WTC11 (cell line): ENCODE data around the gene CUTA. TPM values are rescaled to one million over a fixed set of nuclear protein-coding genes. Genes with fewer than 3 reads are reported as not detected.

Experiments
- ATAC-seq: fragments of 200-7000 bp; cut with Tn5 transposase; 2 replicates; pipeline ENCODE4 v1.10.0; 2021; ENCODE audit warnings: mild to moderate bottlenecking, moderate library complexity
- CTCF ChIA-PET: fragments of 300-600 bp; sonication (Branson Sonifier 250); formaldehyde crosslinking; loops from one replicate; lab custom pipeline; 2021; ENCODE audit warnings: antibody characterized with exemption; lab: Charles Lee
- POLR2A ChIA-PET: fragments of 350-600 bp; sonication (Branson Sonifier 250); formaldehyde crosslinking; loops from one replicate; lab custom pipeline; 2021; ENCODE audit warnings: antibody characterized with exemption; lab: Charles Lee
- DNase-seq: peaks from one replicate; pipeline ENCODE4 v3.0.0; 2021; ENCODE audit warnings: low spot score
- H3K27ac Mint-ChIP-seq: 2 replicates; pipeline ENCODE4 v1.8.0; 2021; ENCODE audit warnings: mixed read lengths
- H3K27me3 Mint-ChIP-seq: 2 replicates; pipeline ENCODE4 v1.8.0; 2021; ENCODE audit warnings: low read depth, mild to moderate bottlenecking, moderate library complexity, mixed read lengths
- H3K36me3 Mint-ChIP-seq: 2 replicates; pipeline ENCODE4 v1.8.0; 2021; ENCODE audit warnings: mixed read lengths
- H3K4me1 Mint-ChIP-seq: 2 replicates; pipeline ENCODE4 v1.8.0; 2022; ENCODE audit warnings: mixed read lengths
- H3K4me3 Mint-ChIP-seq: 2 replicates; pipeline ENCODE4 v1.8.0; 2021; ENCODE audit warnings: mild to moderate bottlenecking, moderate library complexity, mixed read lengths
- H3K9me3 Mint-ChIP-seq: 2 replicates; pipeline ENCODE4 v1.8.0; 2021; ENCODE audit warnings: mixed read lengths
- CREM ChIP-seq: sonication (generic); formaldehyde crosslinking; IDR thresholded peaks from 2 replicates; pipeline ENCODE4 v1.8.1; 2022; ENCODE audit warnings: mild to moderate bottlenecking, missing genetic modification reagents, moderate library complexity
- CTCF ChIP-seq: fragments of 200-600 bp; IDR thresholded peaks from 2 replicates; pipeline ENCODE4 v1.8.0; 2022; ENCODE audit warnings: antibody characterized with exemption
- E2F4 ChIP-seq: sonication (generic); formaldehyde crosslinking; IDR thresholded peaks from 2 replicates; pipeline ENCODE4 v1.8.1; 2022; ENCODE audit warnings: low read depth, mild to moderate bottlenecking, moderate library complexity, missing genetic modification reagents, borderline replicate concordance
- ETV6 ChIP-seq: sonication (generic); formaldehyde crosslinking; IDR thresholded peaks from 2 replicates; pipeline ENCODE4 v1.8.1; 2022; ENCODE audit warnings: mild to moderate bottlenecking, missing genetic modification reagents
- GABPB1 ChIP-seq: sonication (generic); formaldehyde crosslinking; IDR thresholded peaks from 2 replicates; pipeline ENCODE4 v1.8.1; 2023; ENCODE audit warnings: mild to moderate bottlenecking, missing genetic modification reagents
- GTF2I ChIP-seq: fragments of 250-450 bp; sonication (Bioruptor Pico); conservative IDR thresholded peaks from 2 replicates; pipeline ENCODE4 v1.4.0; 2021; ENCODE audit warnings: mild to moderate bottlenecking
- HMGA2 ChIP-seq: fragments of 250-450 bp; sonication (Bioruptor Pico); IDR thresholded peaks from 2 replicates; pipeline ENCODE4 v1.4.0; 2021; ENCODE audit warnings: mild to moderate bottlenecking, moderate library complexity
- MAX ChIP-seq: sonication (generic); formaldehyde crosslinking; IDR thresholded peaks from 2 replicates; pipeline ENCODE4 v1.8.0; 2022; ENCODE audit warnings: mild to moderate bottlenecking, missing genetic modification reagents
- MYBL2 ChIP-seq: sonication (generic); formaldehyde crosslinking; IDR thresholded peaks from 2 replicates; pipeline ENCODE4 v1.8.1; 2023; ENCODE audit warnings: mild to moderate bottlenecking, moderate library complexity, missing genetic modification reagents
- NFE2L1 ChIP-seq: sonication (generic); formaldehyde crosslinking; IDR thresholded peaks from 2 replicates; pipeline ENCODE4 v1.8.1; 2023; ENCODE audit warnings: missing genetic modification reagents
- SP1 ChIP-seq: sonication (generic); formaldehyde crosslinking; conservative IDR thresholded peaks from 2 replicates; pipeline ENCODE4 v1.8.1; 2022; ENCODE audit warnings: missing genetic modification reagents
- TEAD1 ChIP-seq: sonication (generic); formaldehyde crosslinking; IDR thresholded peaks from 2 replicates; pipeline ENCODE4 v1.8.0; 2022; ENCODE audit warnings: mild to moderate bottlenecking, missing genetic modification reagents
- ZNF317 ChIP-seq: sonication (generic); formaldehyde crosslinking; IDR thresholded peaks from 2 replicates; pipeline ENCODE4 v1.8.1; 2023; ENCODE audit warnings: low read depth, mild to moderate bottlenecking, moderate library complexity, missing genetic modification reagents, borderline replicate concordance
- ZNF512 ChIP-seq: sonication (generic); formaldehyde crosslinking; IDR thresholded peaks from 2 replicates; pipeline ENCODE4 v1.8.1; 2022; ENCODE audit warnings: missing genetic modification reagents, borderline replicate concordance
- total RNA-seq: library from RNA; stranded (reverse); gene quantifications from 3 replicates; pipeline ENCODE4 v1.2.3, GENCODE V29; 2021
- TF ChIP-seq, protein P1 (sequence below): fragments of 250-450 bp; sonication (Bioruptor Pico); IDR thresholded peaks from 2 replicates; pipeline ENCODE4 v1.8.0; 2021; ENCODE audit warnings: mild to moderate bottlenecking
- TF ChIP-seq, protein P2 (sequence below): sonication (generic); formaldehyde crosslinking; IDR thresholded peaks from 2 replicates; pipeline ENCODE4 v1.8.0; 2022; ENCODE audit warnings: mild to moderate bottlenecking, missing genetic modification reagents
- TF ChIP-seq, protein P3 (sequence below): sonication (generic); formaldehyde crosslinking; IDR thresholded peaks from 2 replicates; pipeline ENCODE4 v1.8.1; 2022; ENCODE audit warnings: mild to moderate bottlenecking, missing genetic modification reagents, moderate library complexity, borderline replicate concordance

The CUTA gene
- total RNA-seq, 1 experiment from 2014 or later: 247 TPM

GRCh38 chr6:33392595-33392948 is 25.3 kb downstream of the CUTA start:
- DNase-seq (no peak), ATAC-seq (no peak)
- H3K27ac Mint-ChIP-seq: peak overlapping the region; percentile 99
- CTCF ChIA-PET: interaction anchor here (2.7 kb wide), 1 partner anchor 33 kb away, joined by 21 read pairs; no protein-coding TSS in a partner anchor
- no peak for TF ChIP-seq HMGA2 (CRISPR knock-in tag)
- H3K9me3 Mint-ChIP-seq: no peaks in the 10 kb centered on the region
- peaks cover 4% of the 10 kb centered on the region; the same call in 1 of the 2 replicates for H3K27me3 Mint-ChIP-seq
- H3K4me3 Mint-ChIP-seq: peak overlapping the region; percentile 96
- POLR2A ChIA-PET: no interaction called here
- peaks cover 34% of the 10 kb centered on the region for H3K4me1 Mint-ChIP-seq
- peaks cover 11% of the 10 kb centered on the region for H3K36me3 Mint-ChIP-seq

DNA sequence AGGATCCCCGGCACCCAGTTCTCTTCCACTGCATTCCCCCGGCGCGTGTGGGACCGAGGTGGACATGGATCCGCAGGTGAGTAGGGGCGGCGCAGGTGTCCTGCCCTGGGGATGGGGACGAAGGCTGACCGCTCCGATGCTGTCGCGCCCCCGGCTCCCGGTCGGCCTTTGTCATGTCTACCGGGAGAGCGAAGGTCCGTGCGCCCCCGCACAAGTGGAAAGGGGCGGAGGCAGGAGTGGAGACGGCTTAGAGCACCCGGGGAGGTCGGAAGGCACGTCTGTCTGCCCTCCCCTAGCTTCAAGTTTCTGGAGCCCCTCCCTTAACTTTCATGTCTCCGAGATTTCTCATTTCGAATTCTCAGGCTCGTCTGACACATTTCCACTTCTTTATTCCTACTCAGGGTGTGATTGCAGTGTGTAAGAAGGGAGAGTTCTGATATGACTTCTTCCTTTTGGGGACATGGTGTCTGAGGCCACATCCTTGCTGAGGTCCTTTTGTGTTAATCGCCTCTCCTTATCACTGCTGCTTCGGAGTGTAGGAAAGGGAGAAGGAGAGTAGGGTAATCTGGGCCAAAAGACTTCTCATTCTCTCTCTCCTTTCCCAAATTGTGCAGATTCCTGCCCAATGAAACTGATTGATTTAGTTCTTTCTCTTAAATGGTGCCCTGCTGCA is 25.8 kb downstream of the CUTA start:
- CTCF ChIA-PET: interaction anchor here (2.7 kb wide), 1 partner anchor 34 kb away, joined by 21 read pairs; no protein-coding TSS in a partner anchor
- ATAC-seq: no peak
- no peaks in the 10 kb centered on the region for H3K9me3 Mint-ChIP-seq
- DNase-seq: no peak
- TF ChIP-seq E2F4 (CRISPR knock-in tag): 0 out of 2 replicates have a peak, but pooled peaks have one; percentile 66
- TF ChIP-seq MYBL2 (CRISPR knock-in tag): peak; percentile 92
- TF ChIP-seq NFE2L1 (CRISPR knock-in tag): peak; percentile 7; the same call in 1 of the 2 replicates
- no peak for TF ChIP-seq TEAD1 (CRISPR knock-in tag)
- H3K4me3 Mint-ChIP-seq: peak overlapping the region; percentile 96
- peaks cover 9% of the 10 kb centered on the region; the same call in 1 of the 2 replicates for H3K36me3 Mint-ChIP-seq
- H3K27me3 Mint-ChIP-seq: peaks cover 4% of the 10 kb centered on the region; the same call in 1 of the 2 replicates
- H3K27ac Mint-ChIP-seq: peak overlapping the region; percentile 99
- H3K4me1 Mint-ChIP-seq: peaks cover 34% of the 10 kb centered on the region
- POLR2A ChIA-PET: no interaction called here

DNA sequence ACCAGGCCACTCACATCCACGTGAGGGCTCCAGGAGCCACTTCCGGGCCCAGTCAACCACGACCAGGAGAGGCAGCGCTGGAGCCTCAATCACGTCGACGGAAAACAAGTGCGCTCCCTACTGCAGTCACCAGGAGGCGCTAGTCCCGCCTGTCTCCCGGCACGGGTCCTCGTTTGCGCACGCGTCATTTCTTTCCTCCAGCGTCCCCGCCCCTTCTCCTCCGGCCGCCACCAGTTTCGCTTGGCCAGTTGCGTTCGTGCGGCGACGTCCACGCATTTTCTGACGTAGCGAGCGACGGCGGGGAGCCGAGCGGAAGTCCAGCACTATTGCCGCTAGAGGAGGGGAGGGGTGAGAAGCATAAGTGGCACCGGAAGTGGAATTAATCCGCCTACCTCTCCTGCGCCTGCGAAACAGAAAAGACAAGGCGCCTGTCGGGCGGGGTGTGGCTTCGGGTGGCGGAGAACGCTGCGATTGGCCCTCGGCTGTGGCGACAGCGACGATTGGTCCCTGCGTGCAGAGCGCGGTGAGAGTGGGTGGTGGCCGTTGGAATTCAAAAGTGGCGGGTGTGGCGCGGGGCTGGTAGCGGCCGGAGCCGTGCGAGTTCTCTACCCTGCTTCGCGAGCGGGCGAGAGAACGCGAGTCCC is 26.5 kb downstream of the CUTA start, which contains the start of gene KIFC1:
KIFC1 (plus strand) TSS at position 546 of the 644 bp plus-strand sequence. CDS start 163 bp downstream, outside the sequence.
- Mint-ChIP-seq H3K4me1 (peaks cover 34% of the 10 kb centered on the region), H3K36me3 (peaks cover 9% of the 10 kb centered on the region; the same call in 1 of the 2 replicates), H3K27ac (peak within 1 kb of the TSS; percentile 99), H3K4me3 (peak within 1 kb of the TSS; percentile 96), H3K27me3 (peaks cover 4% of the 10 kb centered on the region; the same call in 1 of the 2 replicates), H3K9me3 (no peaks in the 10 kb centered on the region)
- DNase-seq (peak; percentile 99), ATAC-seq (peak; percentile 96)
- POLR2A ChIA-PET: interaction anchor here (1.3 kb wide), 1 partner anchor 114 kb away, joined by 4 read pairs; the partner anchor contains the start of gene B3GALT4
- CTCF ChIA-PET: interaction anchor here (0.7 to 2.7 kb wide), 10 partner anchors 9 to 93 kb away, joined by 3 to 21 read pairs (median 4); a partner anchor contains a TSS
- TF ChIP-seq CTCF (peak; percentile 89), MYBL2 (CRISPR knock-in tag) (peak; percentile 99), ETV6 (CRISPR knock-in tag) (peak; percentile 86), ZNF317 (CRISPR knock-in tag) (no peak), CREM (CRISPR knock-in tag) (peak; percentile 80), E2F4 (CRISPR knock-in tag) (peak; percentile 94), MAX (peak; percentile 93), GABPB1 (CRISPR knock-in tag) (peak; percentile 73), ZNF512 (CRISPR knock-in tag) (no peak), GTF2I (no peak), SP1 (CRISPR knock-in tag) (peak; percentile 86)
- TF ChIP-seq, protein P1, sequence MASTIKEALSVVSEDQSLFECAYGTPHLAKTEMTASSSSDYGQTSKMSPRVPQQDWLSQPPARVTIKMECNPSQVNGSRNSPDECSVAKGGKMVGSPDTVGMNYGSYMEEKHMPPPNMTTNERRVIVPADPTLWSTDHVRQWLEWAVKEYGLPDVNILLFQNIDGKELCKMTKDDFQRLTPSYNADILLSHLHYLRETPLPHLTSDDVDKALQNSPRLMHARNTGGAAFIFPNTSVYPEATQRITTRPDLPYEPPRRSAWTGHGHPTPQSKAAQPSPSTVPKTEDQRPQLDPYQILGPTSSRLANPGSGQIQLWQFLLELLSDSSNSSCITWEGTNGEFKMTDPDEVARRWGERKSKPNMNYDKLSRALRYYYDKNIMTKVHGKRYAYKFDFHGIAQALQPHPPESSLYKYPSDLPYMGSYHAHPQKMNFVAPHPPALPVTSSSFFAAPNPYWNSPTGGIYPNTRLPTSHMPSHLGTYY (CRISPR knock-in tag): no peak
- TF ChIP-seq, protein P2, sequence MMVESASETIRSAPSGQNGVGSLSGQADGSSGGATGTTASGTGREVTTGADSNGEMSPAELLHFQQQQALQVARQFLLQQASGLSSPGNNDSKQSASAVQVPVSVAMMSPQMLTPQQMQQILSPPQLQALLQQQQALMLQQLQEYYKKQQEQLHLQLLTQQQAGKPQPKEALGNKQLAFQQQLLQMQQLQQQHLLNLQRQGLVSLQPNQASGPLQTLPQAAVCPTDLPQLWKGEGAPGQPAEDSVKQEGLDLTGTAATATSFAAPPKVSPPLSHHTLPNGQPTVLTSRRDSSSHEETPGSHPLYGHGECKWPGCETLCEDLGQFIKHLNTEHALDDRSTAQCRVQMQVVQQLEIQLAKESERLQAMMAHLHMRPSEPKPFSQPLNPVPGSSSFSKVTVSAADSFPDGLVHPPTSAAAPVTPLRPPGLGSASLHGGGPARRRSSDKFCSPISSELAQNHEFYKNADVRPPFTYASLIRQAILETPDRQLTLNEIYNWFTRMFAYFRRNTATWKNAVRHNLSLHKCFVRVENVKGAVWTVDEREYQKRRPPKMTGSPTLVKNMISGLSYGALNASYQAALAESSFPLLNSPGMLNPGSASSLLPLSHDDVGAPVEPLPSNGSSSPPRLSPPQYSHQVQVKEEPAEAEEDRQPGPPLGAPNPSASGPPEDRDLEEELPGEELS (CRISPR knock-in tag): peak; percentile 54; the same call in 1 of the 2 replicates
- TF ChIP-seq, protein P3, sequence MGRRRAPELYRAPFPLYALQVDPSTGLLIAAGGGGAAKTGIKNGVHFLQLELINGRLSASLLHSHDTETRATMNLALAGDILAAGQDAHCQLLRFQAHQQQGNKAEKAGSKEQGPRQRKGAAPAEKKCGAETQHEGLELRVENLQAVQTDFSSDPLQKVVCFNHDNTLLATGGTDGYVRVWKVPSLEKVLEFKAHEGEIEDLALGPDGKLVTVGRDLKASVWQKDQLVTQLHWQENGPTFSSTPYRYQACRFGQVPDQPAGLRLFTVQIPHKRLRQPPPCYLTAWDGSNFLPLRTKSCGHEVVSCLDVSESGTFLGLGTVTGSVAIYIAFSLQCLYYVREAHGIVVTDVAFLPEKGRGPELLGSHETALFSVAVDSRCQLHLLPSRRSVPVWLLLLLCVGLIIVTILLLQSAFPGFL (CRISPR knock-in tag): no peak; the same call in 1 of the 2 replicates
